HepG2 (cell line): ENCODE measurements around the gene PRSS33. TPM values are rescaled to one million over a fixed set of nuclear protein-coding genes. Genes with fewer than 3 reads are reported as not detected.

Experiments used
- ATAD3A ChIP-seq: sonication (generic); formaldehyde crosslinking; IDR thresholded peaks from 2 replicates; pipeline ENCODE4 v1.4.0; 2020; ENCODE audit warnings: missing genetic modification reagents
- BRD4 ChIP-seq: sonication (generic); formaldehyde crosslinking; IDR thresholded peaks from 2 replicates; pipeline ENCODE4 v1.4.0; 2020; ENCODE audit warnings: missing genetic modification reagents
- HOXA5 ChIP-seq: sonication (generic); formaldehyde crosslinking; IDR thresholded peaks from 2 replicates; pipeline ENCODE4 v1.4.0; 2020; ENCODE audit warnings: missing genetic modification reagents
- KDM2A ChIP-seq: sonication (generic); formaldehyde crosslinking; IDR thresholded peaks from 2 replicates; pipeline ENCODE4 v1.4.0; 2020; ENCODE audit warnings: low read depth, missing genetic modification reagents, borderline replicate concordance
- KLF6 ChIP-seq: IDR thresholded peaks from 2 replicates; pipeline ENCODE4 v1.8.0; 2016; ENCODE audit warnings: missing biosample characterization, missing genetic modification reagents
- MAFF ChIP-seq: IDR thresholded peaks from 2 replicates; pipeline ENCODE4 v1.6.1; 2011; ENCODE audit warnings: low read depth, low read length, improper control_type of control experiment
- MTA1 ChIP-seq: sonication (generic); formaldehyde crosslinking; IDR thresholded peaks from 2 replicates; pipeline ENCODE4 v1.4.0; 2020; ENCODE audit warnings: missing genetic modification reagents, mild to moderate bottlenecking, borderline replicate concordance
- SPEN ChIP-seq: sonication (generic); formaldehyde crosslinking; IDR thresholded peaks from 2 replicates; pipeline ENCODE4 v1.5.1; 2020; ENCODE audit warnings: low read depth, mild to moderate bottlenecking, missing genetic modification reagents
- TCF7L2 ChIP-seq: IDR thresholded peaks from 2 replicates; pipeline ENCODE4 v1.6.1; 2011; ENCODE audit warnings: mild to moderate bottlenecking, low read depth, low read length, moderate library complexity
- ZNF263 ChIP-seq: sonication (generic); formaldehyde crosslinking; IDR thresholded peaks from 2 replicates; pipeline ENCODE4 v1.4.0; 2020; ENCODE audit warnings: missing genetic modification reagents
- ZNF496 ChIP-seq: sonication (generic); formaldehyde crosslinking; IDR thresholded peaks from 2 replicates; pipeline ENCODE4 v1.8.1; 2023; ENCODE audit warnings: mild to moderate bottlenecking, moderate library complexity, missing genetic modification reagents; ENCODE audit not compliant: insufficient replicate concordance
- ZNF629 ChIP-seq: sonication (generic); formaldehyde crosslinking; conservative IDR thresholded peaks from 2 replicates; pipeline ENCODE4 v1.5.0; 2020; ENCODE audit warnings: missing genetic modification reagents
- ZNF652 ChIP-seq: IDR thresholded peaks from 2 replicates; pipeline ENCODE4 v1.6.1; 2016; ENCODE audit warnings: low read depth, borderline replicate concordance
- ZSCAN20 ChIP-seq: sonication (generic); formaldehyde crosslinking; IDR thresholded peaks from 2 replicates; pipeline ENCODE4 v1.4.0; 2020; ENCODE audit warnings: missing genetic modification reagents, mild to moderate bottlenecking, borderline replicate concordance
- ZSCAN29 ChIP-seq: sonication (generic); formaldehyde crosslinking; conservative IDR thresholded peaks from 2 replicates; pipeline ENCODE4 v1.4.0; 2020; ENCODE audit warnings: mild to moderate bottlenecking, missing genetic modification reagents
- polyA plus RNA-seq, 8 experiments: library from polyadenylated mRNA; depleted of rRNA in 3 of 8; stranded (reverse) in 7 of 8; unstranded in 1 of 8; fragments of >200 nt; fragmentation: Illumina TruSeq in 4 of 8; extraction: Trizol in 4 of 8; gene quantifications; 2 replicates each; pipeline versions ENCODE4 v1.2.1 to v1.2.3, GENCODE V29; 2011 to 2016; ENCODE audit warnings: low read depth in 4 of 8, missing spikeins in 1 of 8, mixed read lengths in 1 of 8; ENCODE audit not compliant: insufficient read depth in 1 of 8
- total RNA-seq, 5 experiments: library from RNA; depleted of rRNA; stranded (reverse); fragments of >200 nt; fragmentation: Illumina TruSeq; extraction: Trizol; gene quantifications; 2 replicates each; pipeline ENCODE4 v1.2.3, GENCODE V29; 2016; ENCODE audit warnings: low read depth in 1 of 5
- TF ChIP-seq, protein P1 (sequence below): sonication (generic); formaldehyde crosslinking; IDR thresholded peaks from 2 replicates; pipeline ENCODE4 v1.5.1; 2020; ENCODE audit warnings: mild to moderate bottlenecking, missing genetic modification reagents, borderline replicate concordance
- TF ChIP-seq, protein P2 (sequence below): sonication (generic); formaldehyde crosslinking; IDR thresholded peaks from 2 replicates; pipeline ENCODE4 v1.8.1; 2023; ENCODE audit warnings: mild to moderate bottlenecking, missing genetic modification reagents, borderline replicate concordance
- TF ChIP-seq, protein P3 (sequence below): sonication (generic); formaldehyde crosslinking; IDR thresholded peaks from 2 replicates; pipeline ENCODE4 v1.4.0; 2020; ENCODE audit warnings: missing genetic modification reagents
- TF ChIP-seq, protein P4 (sequence below): sonication (generic); formaldehyde crosslinking; IDR thresholded peaks from 2 replicates; pipeline ENCODE4 v1.5.1; 2020; ENCODE audit warnings: mild to moderate bottlenecking, missing genetic modification reagents
- TF ChIP-seq, protein P5 (sequence below): fragments of 450-650 bp; IDR thresholded peaks from 2 replicates; pipeline ENCODE4 v1.6.1; 2016
- TF ChIP-seq, protein P6 (sequence below): sonication (generic); formaldehyde crosslinking; IDR thresholded peaks from 2 replicates; pipeline ENCODE4 v1.8.1; 2023; ENCODE audit warnings: mild to moderate bottlenecking, missing genetic modification reagents

The PRSS33 gene
- total and polyA plus RNA-seq, 2 of the 13 experiments (the other 11 are each of a cell fraction or from before 2014, with no cell fraction given), result not detected

DNA sequence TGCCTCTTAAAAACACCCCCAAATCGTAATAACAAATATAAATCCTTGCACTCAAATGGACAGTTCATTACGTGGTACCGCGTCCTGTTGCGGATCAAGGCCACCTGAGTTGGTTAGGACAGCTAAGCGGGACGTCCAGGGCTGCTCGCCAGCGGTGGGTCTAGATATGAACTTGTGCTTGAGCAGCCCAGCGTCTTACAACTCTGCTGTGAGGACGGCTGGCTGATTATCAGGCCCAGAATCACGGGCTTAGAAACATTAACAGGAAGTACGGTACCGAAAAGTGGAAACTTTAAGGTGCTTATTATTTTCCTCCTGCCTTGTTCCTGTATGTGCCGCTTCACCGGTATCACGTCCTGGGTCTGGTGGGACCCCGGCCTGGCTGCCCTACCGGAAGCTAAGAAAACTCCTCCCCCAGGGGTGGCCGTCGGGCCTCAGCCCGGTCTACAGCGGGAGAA is 35.8 kb downstream of the PRSS33 start (continued):
- TF ChIP-seq, protein P1, sequence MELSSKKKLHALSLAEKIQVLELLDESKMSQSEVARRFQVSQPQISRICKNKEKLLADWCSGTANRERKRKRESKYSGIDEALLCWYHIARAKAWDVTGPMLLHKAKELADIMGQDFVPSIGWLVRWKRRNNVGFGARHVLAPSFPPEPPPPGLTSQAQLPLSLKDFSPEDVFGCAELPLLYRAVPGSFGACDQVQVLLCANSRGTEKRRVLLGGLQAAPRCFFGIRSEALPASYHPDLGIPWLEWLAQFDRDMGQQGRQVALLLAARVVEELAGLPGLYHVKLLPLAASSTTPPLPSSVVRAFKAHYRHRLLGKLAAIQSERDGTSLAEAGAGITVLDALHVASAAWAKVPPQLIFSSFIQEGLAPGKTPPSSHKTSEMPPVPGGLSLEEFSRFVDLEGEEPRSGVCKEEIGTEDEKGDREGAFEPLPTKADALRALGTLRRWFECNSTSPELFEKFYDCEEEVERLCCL (CRISPR knock-in tag), result no peak
- no peak for TF ChIP-seq KLF6 (CRISPR knock-in tag)
- no peak for TF ChIP-seq ATAD3A
- TF ChIP-seq ZSCAN29, result no peak
- no peak for TF ChIP-seq SPEN (CRISPR knock-in tag)
- peak; percentile 84; the same call in 1 of the 2 replicates for TF ChIP-seq HOXA5 (CRISPR knock-in tag)
- no peak for TF ChIP-seq ZNF263 (CRISPR knock-in tag)
- no peak for TF ChIP-seq MAFF
- TF ChIP-seq ZNF652 (CRISPR knock-in tag), result no peak
- TF ChIP-seq TCF7L2, result no peak
- TF ChIP-seq, protein P2, sequence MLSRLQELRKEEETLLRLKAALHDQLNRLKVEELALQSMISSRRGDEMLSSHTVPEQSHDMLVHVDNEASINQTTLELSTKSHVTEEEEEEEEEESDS, result no peak
- TF ChIP-seq, protein P3, sequence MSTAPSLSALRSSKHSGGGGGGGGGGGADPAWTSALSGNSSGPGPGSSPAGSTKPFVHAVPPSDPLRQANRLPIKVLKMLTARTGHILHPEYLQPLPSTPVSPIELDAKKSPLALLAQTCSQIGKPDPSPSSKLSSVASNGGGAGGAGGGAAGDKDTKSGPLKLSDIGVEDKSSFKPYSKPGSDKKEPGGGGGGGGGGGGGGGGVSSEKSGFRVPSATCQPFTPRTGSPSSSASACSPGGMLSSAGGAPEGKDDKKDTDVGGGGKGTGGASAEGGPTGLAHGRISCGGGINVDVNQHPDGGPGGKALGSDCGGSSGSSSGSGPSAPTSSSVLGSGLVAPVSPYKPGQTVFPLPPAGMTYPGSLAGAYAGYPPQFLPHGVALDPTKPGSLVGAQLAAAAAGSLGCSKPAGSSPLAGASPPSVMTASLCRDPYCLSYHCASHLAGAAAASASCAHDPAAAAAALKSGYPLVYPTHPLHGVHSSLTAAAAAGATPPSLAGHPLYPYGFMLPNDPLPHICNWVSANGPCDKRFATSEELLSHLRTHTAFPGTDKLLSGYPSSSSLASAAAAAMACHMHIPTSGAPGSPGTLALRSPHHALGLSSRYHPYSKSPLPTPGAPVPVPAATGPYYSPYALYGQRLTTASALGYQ (CRISPR knock-in tag), result no peak
- no peak for TF ChIP-seq ZSCAN20 (CRISPR knock-in tag)
- no peak for TF ChIP-seq ZNF629 (CRISPR knock-in tag)
- TF ChIP-seq ZNF496 (CRISPR knock-in tag), result no peak
- no peak for TF ChIP-seq BRD4
- TF ChIP-seq MTA1 (CRISPR knock-in tag), result no peak
- TF ChIP-seq, protein P4, sequence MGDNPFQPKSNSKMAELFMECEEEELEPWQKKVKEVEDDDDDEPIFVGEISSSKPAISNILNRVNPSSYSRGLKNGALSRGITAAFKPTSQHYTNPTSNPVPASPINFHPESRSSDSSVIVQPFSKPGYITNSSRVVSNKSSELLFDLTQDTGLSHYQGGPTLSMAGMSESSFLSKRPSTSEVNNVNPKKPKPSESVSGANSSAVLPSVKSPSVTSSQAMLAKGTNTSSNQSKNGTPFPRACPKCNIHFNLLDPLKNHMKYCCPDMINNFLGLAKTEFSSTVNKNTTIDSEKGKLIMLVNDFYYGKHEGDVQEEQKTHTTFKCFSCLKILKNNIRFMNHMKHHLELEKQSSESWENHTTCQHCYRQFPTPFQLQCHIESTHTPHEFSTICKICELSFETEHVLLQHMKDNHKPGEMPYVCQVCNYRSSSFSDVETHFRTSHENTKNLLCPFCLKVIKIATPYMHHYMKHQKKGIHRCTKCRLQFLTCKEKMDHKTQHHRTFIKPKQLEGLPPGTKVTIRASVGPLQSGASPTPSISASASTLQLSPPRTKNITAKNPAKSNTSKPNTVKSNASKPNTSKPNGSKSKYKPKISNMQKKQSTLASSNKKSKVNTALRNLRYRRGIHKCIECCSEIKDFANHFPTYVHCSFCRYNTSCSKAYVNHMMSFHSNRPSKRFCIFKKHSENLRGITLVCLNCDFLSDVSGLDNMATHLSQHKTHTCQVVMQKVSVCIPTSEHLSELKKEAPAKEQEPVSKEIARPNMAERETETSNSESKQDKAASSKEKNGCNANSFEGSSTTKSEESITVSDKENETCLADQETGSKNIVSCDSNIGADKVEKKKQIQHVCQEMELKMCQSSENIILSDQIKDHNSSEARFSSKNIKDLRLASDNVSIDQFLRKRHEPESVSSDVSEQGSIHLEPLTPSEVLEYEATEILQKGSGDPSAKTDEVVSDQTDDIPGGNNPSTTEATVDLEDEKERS (CRISPR knock-in tag), result no peak
- no peak for TF ChIP-seq KDM2A (CRISPR knock-in tag)
- TF ChIP-seq, protein P5, sequence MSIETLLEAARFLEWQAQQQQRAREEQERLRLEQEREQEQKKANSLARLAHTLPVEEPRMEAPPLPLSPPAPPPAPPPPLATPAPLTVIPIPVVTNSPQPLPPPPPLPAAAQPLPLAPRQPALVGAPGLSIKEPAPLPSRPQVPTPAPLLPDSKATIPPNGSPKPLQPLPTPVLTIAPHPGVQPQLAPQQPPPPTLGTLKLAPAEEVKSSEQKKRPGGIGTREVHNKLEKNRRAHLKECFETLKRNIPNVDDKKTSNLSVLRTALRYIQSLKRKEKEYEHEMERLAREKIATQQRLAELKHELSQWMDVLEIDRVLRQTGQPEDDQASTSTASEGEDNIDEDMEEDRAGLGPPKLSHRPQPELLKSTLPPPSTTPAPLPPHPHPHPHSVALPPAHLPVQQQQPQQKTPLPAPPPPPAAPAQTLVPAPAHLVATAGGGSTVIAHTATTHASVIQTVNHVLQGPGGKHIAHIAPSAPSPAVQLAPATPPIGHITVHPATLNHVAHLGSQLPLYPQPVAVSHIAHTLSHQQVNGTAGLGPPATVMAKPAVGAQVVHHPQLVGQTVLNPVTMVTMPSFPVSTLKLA, result no peak
- TF ChIP-seq, protein P6, sequence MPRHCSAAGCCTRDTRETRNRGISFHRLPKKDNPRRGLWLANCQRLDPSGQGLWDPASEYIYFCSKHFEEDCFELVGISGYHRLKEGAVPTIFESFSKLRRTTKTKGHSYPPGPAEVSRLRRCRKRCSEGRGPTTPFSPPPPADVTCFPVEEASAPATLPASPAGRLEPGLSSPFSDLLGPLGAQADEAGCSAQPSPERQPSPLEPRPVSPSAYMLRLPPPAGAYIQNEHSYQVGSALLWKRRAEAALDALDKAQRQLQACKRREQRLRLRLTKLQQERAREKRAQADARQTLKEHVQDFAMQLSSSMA (CRISPR knock-in tag), result no peak
